BLaER1 treated with 17β-estradiol and CSF1 and Interleukin-3, amounts not matched to agents 10 nM and 100 nM (cell line): ENCODE results near the gene KLK4.

Experiments used
- H3K27ac ChIP-seq, 11 experiments: shearing (Covaris generic); formaldehyde crosslinking; 2 replicates each; pipeline ENCODE4 v1.8.1; 2022
- H3K27me3 ChIP-seq, 11 experiments: shearing (Covaris generic); formaldehyde crosslinking; 2 replicates each; pipeline ENCODE4 v1.8.1; 2022
- H3K36me3 ChIP-seq, 11 experiments: shearing (Covaris generic); formaldehyde crosslinking; 2 replicates each; pipeline ENCODE4 v1.8.1; 2022
- H3K4me1 ChIP-seq, 10 experiments: shearing (Covaris generic); formaldehyde crosslinking; 2 replicates each; pipeline ENCODE4 v1.8.1; 2022
- H3K4me2 ChIP-seq, 11 experiments: shearing (Covaris generic); formaldehyde crosslinking; 2 replicates each; pipeline ENCODE4 v1.8.1; 2022
- H3K4me3 ChIP-seq, 10 experiments: shearing (Covaris generic); formaldehyde crosslinking; 2 replicates each; pipeline ENCODE4 v1.8.1; 2022
- H3K9ac ChIP-seq, 11 experiments: shearing (Covaris generic); formaldehyde crosslinking; 2 replicates each; pipeline ENCODE4 v1.8.1; 2022
- H3K9me3 ChIP-seq, 11 experiments: shearing (Covaris generic); formaldehyde crosslinking; replicated peaks in 1 of 11; 2 replicates each; pipeline ENCODE4 v1.8.1; 2022
- H4K20me1 ChIP-seq, 11 experiments: shearing (Covaris generic); formaldehyde crosslinking; 2 replicates each; pipeline ENCODE4 v1.8.1; 2022
- Cebpa-rat ChIP-seq, 11 experiments: shearing (Covaris generic); IDR thresholded peaks; 2 replicates each; pipeline ENCODE4 v1.8.1; 2022

Gene KLK4

GRCh38 chr19:50921426-50922316, 10.5 kb upstream of the KLK4 start:
- Histone ChIP-seq H3K9me3 (no peaks in the 10 kb centered on the region), H3K36me3 (no peaks in the 10 kb centered on the region), H4K20me1 (no peaks in the 10 kb centered on the region), H3K4me1 (peaks cover 11 to 15% (median 12%) of the 10 kb centered on the region in 10 experiments), H3K27me3 (no peaks in the 10 kb centered on the region), H3K9ac (0 out of 22 replicates have a peak overlapping the region, but pooled peaks of 1 of the 11 experiments have one; percentile 12), H3K27ac (no peak overlapping the region), H3K4me2 (peak overlapping the region; percentile 67 to 87 (median 78)), H3K4me3 (no peak overlapping the region)
- no peak for TF ChIP-seq Cebpa-rat (IDR thresholded peaks at IDR 0.05)

- Histone ChIP-seq H3K9ac (no peak overlapping the region), H3K36me3 (no peaks in the 10 kb centered on the region), H3K27ac (no peak overlapping the region), H4K20me1 (peaks cover 0 to 7% (median 0%) of the 10 kb centered on the region in 11 experiments; a peak in 6 of 22 replicates), H3K27me3 (peaks cover 37 to 47% (median 43%) of the 10 kb centered on the region in 11 experiments), H3K4me2 (no peak overlapping the region), H3K4me1 (peaks cover 0 to 7% (median 2%) of the 10 kb centered on the region in 10 experiments; a peak in 7 of 20 replicates), H3K9me3 (no peaks in the 10 kb centered on the region), H3K4me3 (no peak overlapping the region)
- no peak for TF ChIP-seq Cebpa-rat (IDR thresholded peaks at IDR 0.05)
Measured at GRCh38 chr19:50916069-50916468, 4.9 kb upstream of the KLK4 start.

GRCh38 chr19:50912727-50913716, 1.8 kb upstream of the KLK4 start:
- Histone ChIP-seq H3K9ac (no peak overlapping the region), H3K4me2 (peak overlapping the region in 2 of 11 experiments; percentile 10 to 29; a peak in 2 of 22 replicates), H3K4me3 (no peak overlapping the region), H3K27ac (no peak overlapping the region), H4K20me1 (peaks cover 0 to 7% (median 0%) of the 10 kb centered on the region in 11 experiments; a peak in 6 of 22 replicates), H3K4me1 (peaks cover 0 to 15% (median 4%) of the 10 kb centered on the region in 10 experiments; a peak in 5 of 20 replicates), H3K36me3 (no peaks in the 10 kb centered on the region), H3K9me3 (no peaks in the 10 kb centered on the region), H3K27me3 (peaks cover 56 to 75% (median 63%) of the 10 kb centered on the region in 11 experiments)
- TF ChIP-seq Cebpa-rat (IDR thresholded peaks at IDR 0.05), result no peak

DNA sequence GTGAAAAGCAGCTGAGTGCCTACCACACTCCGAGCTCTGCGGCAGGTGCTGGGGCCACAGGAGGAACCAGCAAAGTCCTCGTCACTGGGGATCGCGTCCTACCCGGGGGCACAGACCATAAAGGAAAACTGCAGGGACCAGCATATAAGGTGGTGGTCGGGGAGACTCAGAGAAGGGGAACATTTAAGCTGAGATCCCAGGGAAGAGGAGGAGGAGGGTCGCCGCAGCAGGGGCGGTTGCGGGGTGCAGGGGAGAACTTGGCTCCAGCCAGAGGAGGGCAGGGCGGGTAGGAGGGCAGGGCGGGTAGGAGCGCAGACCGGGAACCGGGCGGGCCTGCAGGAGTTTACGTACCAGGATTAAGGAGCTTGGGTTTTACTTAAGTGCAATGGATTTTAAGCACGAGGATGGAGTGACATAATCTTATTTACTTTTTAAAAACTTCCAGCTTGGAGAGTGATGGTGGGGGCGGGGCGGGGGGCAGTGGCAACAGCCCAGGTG, 956 bp upstream of the KLK4 start:
- Histone ChIP-seq H3K4me1 (peaks cover 0 to 15% (median 4%) of the 10 kb centered on the region in 10 experiments; a peak in 5 of 20 replicates), H3K27ac (no peak overlapping the region), H3K9ac (no peak overlapping the region), H3K9me3 (no peaks in the 10 kb centered on the region), H3K4me3 (no peak overlapping the region), H4K20me1 (peaks cover 0 to 7% (median 0%) of the 10 kb centered on the region in 11 experiments; a peak in 6 of 22 replicates), H3K4me2 (no peak overlapping the region), H3K27me3 (peaks cover 56 to 80% (median 63%) of the 10 kb centered on the region in 11 experiments), H3K36me3 (no peaks in the 10 kb centered on the region)
- TF ChIP-seq Cebpa-rat (IDR thresholded peaks at IDR 0.05), result no peak

- no peak overlapping the region for H3K9ac ChIP-seq
- no peaks in the 10 kb centered on the region for H3K9me3 ChIP-seq
- no peak overlapping the region for H3K4me2 ChIP-seq
- H3K36me3 ChIP-seq, result no peaks in the 10 kb centered on the region
- TF ChIP-seq Cebpa-rat (IDR thresholded peaks at IDR 0.05), result no peak
- H3K4me3 ChIP-seq, result no peak overlapping the region
- no peak overlapping the region for H3K27ac ChIP-seq
- peaks cover 0 to 15% (median 4%) of the 10 kb centered on the region in 10 experiments; a peak in 5 of 20 replicates for H3K4me1 ChIP-seq
- H4K20me1 ChIP-seq, result peaks cover 0 to 7% (median 0%) of the 10 kb centered on the region in 11 experiments; a peak in 6 of 22 replicates
- H3K27me3 ChIP-seq, result peaks cover 56 to 80% (median 63%) of the 10 kb centered on the region in 11 experiments
Measured at GRCh38 chr19:50910722-50911121, 473 bp downstream of the KLK4 start.

DNA sequence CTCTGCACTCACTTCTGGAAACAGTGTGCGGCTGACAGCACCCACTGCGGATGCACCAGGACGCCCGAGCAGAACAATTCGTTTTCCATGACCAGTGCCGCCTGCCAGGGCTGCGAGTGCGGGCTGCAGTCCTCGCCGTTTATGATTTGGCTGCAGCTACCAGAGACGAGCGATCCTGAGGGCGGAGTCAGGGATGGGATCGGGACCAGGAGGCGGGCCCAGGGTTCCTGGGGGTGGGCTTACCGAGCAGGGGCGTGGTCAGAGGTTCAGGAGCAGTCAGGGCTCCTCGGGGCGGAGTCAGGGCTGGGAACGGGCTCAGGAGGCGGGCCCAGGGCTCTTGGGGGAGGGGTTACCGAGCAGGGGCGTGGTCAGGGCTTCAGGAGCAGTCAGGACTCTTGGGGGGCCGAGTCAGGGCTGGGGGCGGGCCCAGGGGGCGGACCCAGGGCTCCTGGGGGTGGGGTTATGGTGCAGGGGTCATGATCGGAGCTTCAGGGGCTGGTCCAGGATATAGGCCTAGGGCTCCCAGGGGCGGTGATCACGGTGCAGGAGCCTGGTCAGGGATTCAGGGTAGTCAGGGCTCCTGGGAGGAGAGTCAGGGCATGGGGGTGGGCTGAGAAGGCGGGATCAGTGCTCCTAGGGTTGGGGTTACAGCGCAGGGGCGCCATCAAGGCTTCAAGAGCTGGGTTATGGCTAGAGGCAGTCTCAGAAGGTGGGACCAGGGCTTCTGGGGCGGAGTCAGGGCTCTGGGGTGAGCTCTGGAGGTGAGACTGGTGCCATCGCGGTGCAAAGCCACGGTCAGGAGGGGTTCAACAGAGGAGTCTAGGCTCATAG, 1.7 kb downstream of the KLK4 start:
- Histone ChIP-seq H3K36me3 (no peaks in the 10 kb centered on the region), H3K4me3 (peak overlapping the region in 8 of 10 experiments; percentile 14 to 46 (median 36); a peak in 10 of 20 replicates), H3K4me2 (peak overlapping the region; percentile 42 to 79 (median 56); a peak in 21 of 22 replicates), H3K9me3 (no peaks in the 10 kb centered on the region), H4K20me1 (peaks cover 0 to 7% (median 0%) of the 10 kb centered on the region in 11 experiments; a peak in 6 of 22 replicates), H3K27me3 (peaks cover 46 to 68% (median 55%) of the 10 kb centered on the region in 11 experiments), H3K4me1 (peaks cover 0 to 15% (median 4%) of the 10 kb centered on the region in 10 experiments; a peak in 5 of 20 replicates), H3K9ac (no peak overlapping the region), H3K27ac (no peak overlapping the region)
- no peak for TF ChIP-seq Cebpa-rat (IDR thresholded peaks at IDR 0.05)

- no peak overlapping the region for H3K9ac ChIP-seq
- peaks cover 38 to 57% (median 48%) of the 10 kb centered on the region in 11 experiments for H3K27me3 ChIP-seq
- H4K20me1 ChIP-seq, result peaks cover 0 to 7% (median 0%) of the 10 kb centered on the region in 11 experiments; a peak in 6 of 22 replicates
- no peaks in the 10 kb centered on the region for H3K36me3 ChIP-seq
- peaks cover 0 to 15% (median 4%) of the 10 kb centered on the region in 10 experiments; a peak in 5 of 20 replicates for H3K4me1 ChIP-seq
- no peak overlapping the region for H3K4me3 ChIP-seq
- no peaks in the 10 kb centered on the region for H3K9me3 ChIP-seq
- H3K4me2 ChIP-seq, result no peak overlapping the region
- TF ChIP-seq Cebpa-rat (IDR thresholded peaks at IDR 0.05), result no peak
- no peak overlapping the region for H3K27ac ChIP-seq
Measured at GRCh38 chr19:50908336-50908735, 2.9 kb downstream of the KLK4 start.
